IMR-90 (cell line): ENCODE data around the gene EDA.

Experiments
- CHD1 ChIP-seq: IDR thresholded peaks from 2 replicates; pipeline ENCODE4 v1.6.1; 2012; ENCODE audit warnings: low read depth, low read length, improper control_type of control experiment
- CTCF ChIP-seq: conservative IDR thresholded peaks from 2 replicates; pipeline ENCODE4 v1.5.1; 2012; ENCODE audit warnings: mild to moderate bottlenecking, low read depth, low read length, improper control_type of control experiment
- MAZ ChIP-seq: IDR thresholded peaks from 2 replicates; pipeline ENCODE4 v1.6.1; 2012; ENCODE audit warnings: low read depth, mild to moderate bottlenecking, low read length, improper control_type of control experiment, moderate library complexity, borderline replicate concordance
- MXI1 ChIP-seq: IDR thresholded peaks from 2 replicates; pipeline ENCODE4 v1.6.1; 2012; ENCODE audit warnings: low read depth, mild to moderate bottlenecking, low read length, moderate library complexity, borderline replicate concordance
- POLR2A ChIP-seq: IDR thresholded peaks from 2 replicates; pipeline ENCODE4 v1.6.1; 2012; ENCODE audit warnings: mild to moderate bottlenecking, low read depth, low read length
- RAD21 ChIP-seq: IDR thresholded peaks from 2 replicates; pipeline ENCODE4 v1.6.1; 2012; ENCODE audit warnings: low read length, improper control_type of control experiment
- RCOR1 ChIP-seq: IDR thresholded peaks from 2 replicates; pipeline ENCODE4 v1.6.1; 2012; ENCODE audit warnings: mild to moderate bottlenecking, low read length, improper control_type of control experiment; ENCODE audit not compliant: insufficient replicate concordance

- no peak for TF ChIP-seq MAZ
- TF ChIP-seq RAD21: no peak
- no peak for TF ChIP-seq CTCF
- TF ChIP-seq CHD1: no peak
- TF ChIP-seq MXI1: no peak
- TF ChIP-seq RCOR1: no peak
- TF ChIP-seq POLR2A: no peak
These were observed 410.4 kb downstream of the EDA start for GRCh38 chrX:70026112-70026850.
